ENCODE results near the gene PNMA6E.
"Not testable (repeated sequence)": the region's sequence is repeated elsewhere in the genome, so short reads cannot be mapped to it uniquely, and the experiment has no call there.

The PNMA6E gene

DNA sequence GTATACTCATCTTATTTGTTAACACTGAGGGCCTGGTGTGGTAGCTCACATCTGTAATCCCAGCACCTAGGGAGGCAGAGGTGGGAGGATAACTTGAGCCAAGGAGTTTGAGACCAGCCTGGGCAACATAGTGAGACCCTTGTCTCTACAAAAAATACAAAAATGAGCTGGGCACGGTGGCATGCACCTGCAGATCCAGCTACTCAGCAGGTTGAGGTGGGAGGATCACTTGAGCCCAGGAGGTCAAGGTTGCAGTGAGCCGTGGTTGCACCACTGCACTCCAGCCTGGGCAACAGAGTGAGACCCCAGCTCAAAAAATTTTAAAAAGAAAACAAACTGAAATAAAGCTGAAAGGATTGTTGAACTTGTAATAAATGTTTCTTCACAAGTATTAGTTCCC is 16.2 kb downstream of the PNMA6E start:
- DNase-seq (ENCODE audit: low read depth in 2 of 2): not testable (repeated sequence)

GRCh38 chrX:153384390-153384789 is 16.8 kb downstream of the PNMA6E start:
- DNase-seq (ENCODE audit: low read depth in 2 of 2): no peak

DNA sequence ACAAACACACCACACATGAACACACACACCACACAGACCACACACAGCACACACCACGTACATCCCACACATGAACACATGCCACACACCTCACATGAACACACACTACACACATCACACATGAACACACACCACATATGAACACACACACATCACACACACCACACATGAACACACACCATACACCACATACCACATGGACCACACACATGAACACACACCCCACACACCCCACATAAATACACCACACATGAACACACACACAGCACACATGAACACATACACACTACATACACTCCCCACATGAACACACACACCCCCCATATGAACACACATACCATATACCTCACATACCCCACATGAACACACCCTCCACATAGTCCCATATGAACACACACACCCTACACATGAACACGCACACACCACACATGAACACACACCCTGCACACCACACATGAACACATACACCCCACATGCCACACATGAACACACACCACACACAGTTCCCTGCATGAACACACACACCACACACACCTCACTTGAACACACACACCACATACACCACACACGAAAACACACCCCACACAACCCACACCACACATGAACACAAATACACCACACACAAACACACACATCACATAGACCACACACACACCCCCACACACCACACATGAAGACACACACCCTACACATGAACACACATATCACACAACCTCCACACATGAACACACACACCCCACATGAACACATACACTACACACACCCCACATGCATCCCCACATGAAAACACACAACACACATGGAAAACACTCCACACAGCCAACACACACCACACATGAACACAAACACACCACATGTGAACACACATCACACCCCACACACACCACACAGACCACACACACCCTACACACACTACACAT is 18.3 kb downstream of the PNMA6E start:
- no peak for DNase-seq (ENCODE audit: low read depth in 2 of 2)

GRCh38 chrX:153381684-153382532 is 19.2 kb downstream of the PNMA6E start:
- DNase-seq (ENCODE audit: low read depth in 2 of 2): no peak

- DNase-seq (ENCODE audit: low read depth in 2 of 2): no peak
Observed at GRCh38 chrX:153380691-153381090, 20.5 kb downstream of the PNMA6E start.

DNA sequence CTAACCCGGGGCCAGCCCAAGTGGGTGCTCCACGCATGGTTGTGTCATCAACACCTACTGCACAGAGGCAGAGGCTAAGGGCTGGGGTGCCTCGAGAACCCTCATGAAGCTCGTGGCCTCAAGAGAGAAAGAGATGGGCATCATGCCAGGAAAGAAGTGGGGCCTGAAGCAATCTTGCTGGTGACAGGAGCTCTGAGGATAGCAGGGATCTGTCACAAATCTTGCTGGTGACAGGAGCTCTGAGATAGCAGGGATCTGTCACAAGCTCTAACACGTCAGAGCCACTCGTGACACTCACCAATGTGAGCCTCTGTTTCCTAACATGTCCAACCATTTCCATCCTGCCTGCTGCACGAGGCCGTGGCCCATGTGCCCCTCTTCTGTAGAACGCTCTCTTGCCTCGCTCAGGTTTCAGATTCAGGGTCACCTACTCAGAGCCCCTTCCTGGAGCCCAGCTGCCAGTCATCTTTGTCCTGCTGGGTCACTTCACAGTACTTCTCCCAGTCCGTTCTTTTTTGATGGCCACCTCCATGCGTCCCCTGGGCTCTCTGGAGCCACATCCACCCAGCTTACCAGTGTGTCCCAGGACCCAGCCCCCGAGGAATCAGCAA is 21.1 kb downstream of the PNMA6E start:
- DNase-seq (ENCODE audit: low read depth in 2 of 2): no peak

- DNase-seq (ENCODE audit: low read depth in 2 of 2): no peak
Observed at GRCh38 chrX:153379508-153379907, 21.6 kb downstream of the PNMA6E start.

GRCh38 chrX:153378607-153379006 is 22.5 kb downstream of the PNMA6E start:
- no peak for DNase-seq (ENCODE audit: low read depth in 2 of 2)

DNA sequence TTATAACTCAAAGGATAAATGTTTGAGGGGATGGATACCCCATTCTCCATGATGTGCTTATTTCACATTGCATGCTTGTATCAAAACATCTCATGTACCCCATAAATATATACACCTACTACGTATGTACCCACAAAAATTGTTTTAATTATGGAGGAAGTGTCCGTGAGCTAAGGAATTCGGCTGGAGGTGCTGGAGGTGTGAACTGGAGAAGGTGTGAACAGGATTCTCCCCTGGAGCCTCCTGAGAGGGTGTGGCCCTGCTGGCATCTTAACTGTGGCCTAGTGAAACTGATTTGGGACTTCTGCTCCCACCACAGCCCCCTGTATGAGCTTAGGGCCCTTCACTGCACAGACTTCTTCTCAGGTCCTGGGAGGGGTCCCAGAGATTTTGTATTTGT is 23.4 kb downstream of the PNMA6E start:
- DNase-seq (ENCODE audit: low read depth in 2 of 2): no peak

DNA sequence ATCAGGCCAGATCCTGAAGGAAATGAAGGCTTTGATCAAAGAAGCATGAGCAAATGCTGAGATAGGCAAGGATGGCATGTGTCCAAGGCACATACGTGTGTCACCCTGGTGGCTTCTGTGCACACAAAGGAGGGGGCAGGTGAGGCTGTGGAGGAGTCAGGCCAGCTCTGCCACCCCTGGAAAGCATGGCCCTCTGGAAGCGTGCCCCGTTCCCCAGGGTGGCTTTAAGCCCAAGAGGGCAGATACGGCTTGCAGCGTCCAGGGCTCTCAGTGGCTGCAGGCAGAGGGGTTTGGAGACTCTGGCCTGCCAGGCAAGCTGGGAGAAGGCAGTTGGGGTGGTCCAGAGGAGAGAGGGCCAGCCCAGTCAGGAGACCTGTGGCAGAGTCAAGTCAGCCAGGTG is 25.6 kb downstream of the PNMA6E start:
- no peak for DNase-seq (ENCODE audit: low read depth in 2 of 2)

- DNase-seq (ENCODE audit: low read depth in 2 of 2): no peak
Observed at GRCh38 chrX:153374426-153374825, 26.7 kb downstream of the PNMA6E start.

DNA sequence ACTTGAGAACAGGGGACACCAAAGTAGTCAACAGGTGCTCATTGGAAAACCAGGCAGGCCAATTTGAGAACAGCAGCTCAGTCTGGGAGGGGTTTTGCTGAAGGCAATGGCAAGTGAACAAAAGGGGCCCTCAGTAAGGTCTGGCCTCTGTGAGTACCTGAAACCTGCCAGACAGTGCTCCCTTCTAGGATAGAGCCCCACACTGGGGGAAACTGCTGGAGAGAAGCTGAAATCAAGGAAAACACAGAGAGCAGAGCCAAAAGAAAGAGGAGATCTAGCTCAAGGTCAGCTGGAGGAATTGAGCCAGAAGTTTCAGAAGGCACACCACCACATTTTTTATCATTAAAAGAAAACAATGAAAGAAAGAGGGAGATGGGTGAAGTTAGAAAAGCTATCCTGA is 28.2 kb downstream of the PNMA6E start:
- DNase-seq (ENCODE audit: low read depth in 2 of 2): no peak

DNA sequence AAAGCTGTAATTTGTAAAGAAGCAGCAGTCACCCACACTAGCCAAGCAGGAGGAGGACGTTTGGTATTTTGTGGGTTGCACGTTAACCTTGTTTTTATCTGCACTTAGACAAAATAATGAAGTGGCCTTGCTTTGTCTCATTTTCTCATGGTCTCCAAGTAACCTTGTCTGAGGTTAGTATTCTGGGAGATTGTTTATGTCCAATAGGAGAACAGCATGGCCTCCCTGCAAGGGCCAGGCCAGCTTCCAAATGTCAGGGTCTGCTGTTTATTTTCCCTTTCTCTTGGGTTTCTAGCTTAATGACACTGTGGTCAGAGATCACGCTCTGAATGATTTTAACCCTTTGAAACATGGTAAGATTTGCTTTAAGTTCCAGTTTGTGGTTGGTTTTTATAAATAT is 29.9 kb downstream of the PNMA6E start:
- no peak for DNase-seq (ENCODE audit: low read depth in 2 of 2)

DNA sequence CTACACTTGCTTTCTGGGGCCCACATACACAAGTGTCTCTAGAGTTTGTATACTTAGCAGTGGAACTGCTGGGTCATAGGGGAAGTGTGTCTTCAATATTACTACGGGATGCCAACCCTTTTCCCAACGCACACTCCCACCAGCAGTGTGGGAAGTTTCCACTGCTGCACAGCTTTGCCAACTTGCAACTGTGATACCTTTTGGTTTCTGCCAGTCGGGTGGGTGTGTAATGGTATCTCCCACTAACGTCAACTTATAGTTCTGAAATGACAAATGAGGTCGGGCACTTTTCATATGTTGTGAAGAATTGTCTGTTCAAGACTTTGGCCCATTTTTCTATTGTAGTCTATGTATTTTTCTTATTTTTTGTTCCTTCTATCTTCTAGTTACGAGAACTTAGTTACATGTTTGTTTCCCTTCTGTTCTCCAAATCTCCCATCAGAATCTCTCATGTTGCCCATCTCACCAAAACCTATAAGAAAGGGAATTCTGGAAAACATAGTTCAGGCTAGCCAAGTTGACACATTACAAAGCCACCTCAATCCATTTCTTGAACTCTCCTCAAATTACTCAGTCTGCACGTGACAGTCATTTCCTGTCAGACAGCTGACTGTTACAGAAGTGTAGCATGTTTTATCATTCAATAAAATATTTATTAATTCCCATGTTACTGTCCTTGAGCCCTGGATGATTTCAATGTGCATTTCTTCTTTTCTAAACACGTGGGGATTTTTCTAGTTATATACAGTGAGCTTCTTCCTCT is 30.7 kb downstream of the PNMA6E start:
- DNase-seq (ENCODE audit: low read depth in 2 of 2): no peak

DNA sequence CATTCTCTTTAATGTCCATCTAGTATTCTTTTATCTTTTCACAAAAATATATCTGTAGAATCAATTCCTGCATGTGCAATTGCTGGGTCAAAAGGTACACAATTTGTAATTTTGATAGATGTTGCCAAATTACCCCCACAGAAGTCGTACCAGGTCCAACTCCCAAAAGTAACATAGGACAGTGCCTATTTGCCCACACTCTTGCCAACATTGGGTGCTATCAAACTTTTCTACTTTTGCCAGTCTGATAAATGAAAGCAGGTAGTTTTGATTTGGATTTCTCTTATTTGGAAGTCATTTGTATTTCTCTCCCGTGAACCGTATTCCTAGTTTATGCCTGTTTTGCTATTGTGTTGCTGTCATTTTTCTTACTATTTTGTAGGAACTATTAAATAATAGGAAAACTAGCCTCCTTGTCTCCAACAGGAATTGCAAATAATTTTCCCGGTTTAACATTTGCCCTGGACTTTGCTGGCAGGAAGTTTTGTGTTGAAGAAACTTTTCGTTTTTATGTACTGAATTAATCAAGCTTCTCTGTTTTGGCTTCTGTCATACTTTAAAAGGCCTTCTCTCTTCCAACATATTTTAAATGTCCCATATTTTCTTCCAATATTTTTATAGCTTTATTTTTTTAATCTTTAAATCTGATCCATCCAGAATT is 34.1 kb downstream of the PNMA6E start:
- DNase-seq (ENCODE audit: low read depth in 2 of 2): no peak

- no peak for DNase-seq (ENCODE audit: low read depth in 2 of 2)
Observed at GRCh38 chrX:153366119-153366518, 35.0 kb downstream of the PNMA6E start.

DNA sequence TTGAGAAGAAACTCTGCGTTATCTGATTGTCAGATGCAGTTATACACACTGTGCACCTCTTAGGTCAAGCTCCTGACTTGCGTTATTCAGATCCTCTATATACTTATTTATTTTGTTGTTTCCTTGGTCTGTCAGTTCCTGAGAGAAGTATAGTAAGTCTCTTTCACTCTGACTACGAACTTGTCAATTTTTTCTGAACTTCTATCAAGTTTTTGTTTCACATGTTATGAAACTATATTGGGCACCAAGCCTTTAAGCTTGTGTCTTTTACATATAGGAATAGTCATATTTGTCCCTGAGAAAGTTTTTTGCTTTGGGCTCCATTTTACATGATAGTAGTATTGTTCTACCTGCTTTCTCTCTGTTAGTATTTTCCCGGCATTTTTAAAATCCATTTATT is 35.5 kb downstream of the PNMA6E start:
- DNase-seq (ENCODE audit: low read depth in 2 of 2): no peak

- DNase-seq (ENCODE audit: low read depth in 2 of 2): no peak
Observed at GRCh38 chrX:153361781-153362397, 39.3 kb downstream of the PNMA6E start.

- no peak for DNase-seq (ENCODE audit: low read depth in 2 of 2)
Observed at GRCh38 chrX:153357877-153358276, 43.3 kb downstream of the PNMA6E start.

GRCh38 chrX:153353416-153353815 is 47.7 kb downstream of the PNMA6E start:
- DNase-seq (ENCODE audit: low read depth in 2 of 2): no peak

DNA sequence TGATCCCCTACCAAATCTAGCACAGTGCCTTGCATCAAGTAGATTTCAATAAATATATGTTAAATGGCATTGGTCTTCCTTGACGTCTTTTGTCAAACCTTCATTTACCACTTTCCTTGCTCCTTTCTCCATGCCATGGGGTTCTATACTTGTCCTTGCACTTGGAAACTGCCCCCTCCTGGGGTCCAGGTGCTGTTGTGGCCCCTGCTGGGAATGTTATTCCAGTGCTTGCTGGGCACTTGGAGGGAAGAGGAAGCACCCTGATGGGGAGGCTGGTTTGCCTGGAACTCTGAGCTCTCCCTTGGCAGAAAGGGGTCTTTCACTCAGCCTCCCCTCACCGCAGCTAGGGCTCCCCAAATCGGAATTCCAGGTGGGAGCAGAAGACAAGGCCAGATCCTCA is 48.3 kb downstream of the PNMA6E start:
- DNase-seq (ENCODE audit: low read depth in 2 of 2): no peak
